HG03378 (cell line): ENCODE data around the gene DOCK1.

Experiments
- ATAC-seq: cut with Tn5 transposase; IDR thresholded peaks from one replicate; pipeline ENCODE4 v1.9.1; 2021; ENCODE audit warnings: mild to moderate bottlenecking, moderate library complexity; ENCODE audit not compliant: unreplicated experiment

The DOCK1 gene

GRCh38 chr10:127157506-127158200 lies 252.4 kb downstream of the DOCK1 start:
- no peak for ATAC-seq

GRCh38 chr10:127158662-127159061 lies 253.4 kb downstream of the DOCK1 start:
- no peak for ATAC-seq

- no peak for ATAC-seq
Measured at GRCh38 chr10:127159648-127160245, 254.5 kb downstream of the DOCK1 start.

GRCh38 chr10:127161482-127161881 lies 256.3 kb downstream of the DOCK1 start:
- ATAC-seq = no peak

GRCh38 chr10:127162841-127163240 lies 257.6 kb downstream of the DOCK1 start:
- no peak for ATAC-seq

- no peak for ATAC-seq
Measured at GRCh38 chr10:127168261-127168660, 263.0 kb downstream of the DOCK1 start.

- ATAC-seq = no peak
Measured at GRCh38 chr10:127174866-127175265, 269.6 kb downstream of the DOCK1 start.

GRCh38 chr10:127175357-127176110 lies 270.3 kb downstream of the DOCK1 start:
- ATAC-seq = no peak

DNA sequence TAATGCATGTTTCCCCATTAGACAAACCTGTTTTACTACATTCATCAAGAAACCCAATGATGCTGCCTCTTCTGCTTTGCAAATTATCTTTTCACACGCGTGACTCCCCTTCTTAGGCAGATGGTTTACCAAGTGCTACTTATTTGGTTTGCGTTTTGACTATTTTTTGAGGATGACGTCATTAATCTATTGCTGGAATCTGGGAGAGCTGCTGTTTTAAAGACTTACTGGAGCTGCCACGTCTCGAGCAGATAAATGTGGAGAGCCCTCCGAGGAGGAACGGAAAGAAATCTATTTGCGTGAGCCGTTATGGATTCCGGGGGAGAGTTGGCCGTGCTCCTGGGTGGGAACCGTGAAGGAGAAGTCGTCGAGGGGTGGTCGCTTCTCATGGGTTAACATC lies 271.4 kb downstream of the DOCK1 start:
- ATAC-seq = no peak

- ATAC-seq = no peak
Measured at GRCh38 chr10:127179612-127180250, 274.5 kb downstream of the DOCK1 start.

- no peak for ATAC-seq
Measured at GRCh38 chr10:127182161-127182560, 276.9 kb downstream of the DOCK1 start.

DNA sequence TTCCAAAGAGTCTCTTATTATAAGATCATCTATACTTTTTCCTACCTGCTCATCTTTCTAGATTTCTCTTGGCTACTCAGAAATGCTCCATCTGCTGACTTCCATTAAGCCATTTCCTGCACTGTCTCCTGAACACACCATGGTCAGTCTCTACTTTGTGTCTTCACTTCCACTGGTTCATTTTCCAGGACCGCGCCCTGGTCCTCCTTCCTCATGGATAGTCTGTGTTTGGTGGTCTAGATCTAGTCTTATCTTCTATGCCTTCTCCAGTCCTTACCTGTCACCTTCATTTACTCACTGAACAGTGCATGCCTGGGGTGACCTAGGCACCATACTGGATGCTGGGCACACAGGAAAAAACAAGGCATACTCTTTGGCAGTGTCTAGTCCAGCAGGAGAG lies 279.4 kb downstream of the DOCK1 start:
- no peak for ATAC-seq

DNA sequence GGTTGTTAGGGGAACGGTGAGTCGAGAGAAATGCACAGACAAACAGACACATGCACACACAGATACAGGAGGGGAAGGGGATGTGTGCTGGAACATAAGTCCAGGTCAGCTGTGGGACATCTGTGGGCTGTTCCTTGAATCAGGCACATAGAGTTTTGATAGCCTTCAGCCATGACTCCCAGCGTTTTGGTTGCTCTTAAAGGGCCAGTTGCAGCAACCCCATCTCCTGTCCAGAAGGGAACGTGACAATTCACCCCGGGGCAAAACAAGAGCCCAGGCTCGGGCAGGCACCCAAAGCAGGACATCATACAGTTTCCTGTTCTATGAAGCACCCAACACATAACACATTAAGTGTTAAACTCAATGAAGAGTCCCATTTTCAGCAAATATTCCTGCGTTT lies 281.6 kb downstream of the DOCK1 start:
- ATAC-seq = no peak

DNA sequence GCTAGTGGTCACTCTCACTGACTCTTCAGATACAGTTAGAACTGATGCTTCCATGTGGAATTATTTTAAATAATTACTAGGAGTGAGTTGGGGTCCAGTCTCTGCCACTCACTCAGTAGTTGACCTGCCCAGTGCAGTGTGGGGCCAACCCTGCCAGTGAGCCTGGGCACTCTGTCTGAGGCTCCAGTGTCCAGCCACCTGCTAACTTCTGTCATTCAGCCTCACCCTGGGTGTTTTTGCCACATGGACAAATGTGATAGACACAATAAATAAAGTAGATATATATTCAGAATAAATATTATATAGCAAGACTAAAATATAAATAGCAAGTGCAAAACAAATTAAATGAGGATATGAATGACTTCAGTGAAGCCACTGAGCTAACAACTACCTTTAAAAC lies 284.0 kb downstream of the DOCK1 start:
- no peak for ATAC-seq

DNA sequence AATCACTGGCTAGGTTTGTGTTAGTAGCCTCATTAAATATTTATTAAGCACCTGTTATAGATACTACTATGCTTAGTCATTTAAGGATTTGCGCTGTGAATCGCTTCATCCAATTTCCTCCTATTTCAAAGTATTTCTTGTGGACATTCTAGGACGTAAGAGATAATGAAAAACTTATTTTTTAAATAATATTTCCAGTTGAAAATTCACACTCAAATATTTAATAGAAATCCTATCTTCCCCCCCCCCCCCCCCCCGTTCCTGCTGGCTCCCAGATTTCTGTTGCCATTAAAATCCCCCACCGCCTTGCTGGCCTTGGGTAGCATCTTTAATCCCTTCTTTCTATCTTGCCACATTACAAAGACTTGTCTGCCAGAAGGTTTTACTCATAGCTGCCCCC lies 285.2 kb downstream of the DOCK1 start:
- ATAC-seq = no peak

GRCh38 chr10:127193125-127193524 lies 287.9 kb downstream of the DOCK1 start:
- ATAC-seq = no peak

DNA sequence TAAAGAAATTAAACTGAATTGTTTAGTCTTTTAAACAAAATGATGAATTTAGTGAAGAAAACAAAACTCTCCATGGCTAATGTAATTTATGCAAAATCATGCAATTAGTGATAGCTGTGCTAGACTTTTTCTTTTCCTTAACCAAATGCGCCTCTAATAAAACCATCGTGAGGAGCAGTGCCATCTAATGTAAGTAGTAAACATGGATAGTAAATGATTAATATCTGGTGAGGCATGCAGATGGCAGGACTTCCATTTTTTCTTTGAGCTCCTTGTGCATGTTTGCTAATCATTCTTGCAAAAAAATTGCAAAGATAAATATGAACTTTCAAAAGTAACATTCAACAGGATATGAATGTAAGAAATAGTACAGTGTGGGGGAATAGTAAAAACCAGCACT lies 288.9 kb downstream of the DOCK1 start:
- no peak for ATAC-seq

GRCh38 chr10:127194599-127194998 lies 289.4 kb downstream of the DOCK1 start:
- ATAC-seq = no peak

- no peak for ATAC-seq
Measured at GRCh38 chr10:127195041-127195506, 289.8 kb downstream of the DOCK1 start.

DNA sequence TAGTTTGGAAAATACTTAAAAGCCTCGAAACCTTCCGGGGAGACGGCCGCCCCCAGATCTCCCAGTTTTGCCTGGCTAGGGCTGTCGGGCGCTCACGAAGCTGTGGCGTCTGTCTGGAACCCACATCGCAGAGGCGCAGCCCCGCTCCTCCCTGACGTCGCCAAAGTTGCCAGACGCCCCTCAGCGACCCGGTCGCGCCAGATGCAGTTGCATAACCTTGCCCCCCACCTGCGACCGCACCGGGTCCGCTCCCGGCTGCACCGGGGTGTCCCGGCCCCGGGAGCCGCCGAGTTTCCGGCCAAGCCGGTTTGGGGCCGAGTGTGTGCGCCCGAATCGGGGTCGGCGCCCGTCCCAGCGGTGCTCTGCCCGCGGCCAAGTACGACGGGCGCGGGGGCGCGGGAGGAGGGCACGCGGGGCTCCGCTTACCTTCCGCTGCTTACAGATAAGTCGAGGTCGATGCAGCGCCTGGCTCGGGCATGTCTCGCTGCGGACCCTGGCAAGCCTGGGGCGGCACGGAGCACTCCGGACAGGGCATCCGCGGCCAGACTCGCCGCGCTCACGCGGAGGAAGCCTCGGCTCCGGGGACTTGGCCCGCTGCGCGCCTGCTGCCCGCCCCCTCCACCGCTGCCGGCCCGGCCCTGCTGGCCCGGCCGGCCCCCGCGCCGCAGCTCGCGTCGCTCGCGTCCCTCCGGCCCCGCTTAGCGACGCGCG lies 290.5 kb downstream of the DOCK1 start:
- no peak for ATAC-seq
